ENCODE data around the gene CHMP4B.

Gene CHMP4B

DNA sequence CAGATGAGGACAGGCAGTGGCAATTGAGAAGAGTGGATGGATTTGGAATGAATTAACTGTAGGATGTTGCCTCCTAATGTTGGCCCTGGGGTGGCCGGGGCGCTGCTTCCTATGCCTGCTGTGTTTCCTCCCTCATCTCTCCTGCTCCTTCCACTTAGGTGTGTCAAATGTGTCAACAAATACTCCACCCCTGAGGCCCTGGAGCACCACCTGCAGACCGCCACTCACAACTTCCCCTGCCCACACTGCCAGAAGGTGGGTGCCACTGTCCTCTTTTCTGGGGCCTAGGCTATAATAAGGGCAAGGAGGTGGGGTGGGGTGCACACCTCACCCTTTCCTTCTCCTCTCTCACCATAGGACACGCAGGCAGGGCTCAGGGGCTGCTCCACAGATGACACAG is 30.0 kb upstream of the CHMP4B start:
- Histone ChIP-seq H3K4me2 (peak overlapping the region; percentile 65), H3K9ac (peak overlapping the region; percentile 43; the same call in 1 of the 2 replicates), H3K4me3 (IDR thresholded peaks at IDR 0.05; ENCODE audit: insufficient read depth, low read depth, low read length) (no peak overlapping the region), H3K79me2 (ENCODE audit: insufficient read depth, low read depth) (no peaks in the 10 kb centered on the region), H3K27ac (peak overlapping the region; percentile 94), H2AFZ (ENCODE audit: low read depth) (no peak overlapping the region), H3K4me1 (ENCODE audit: low read depth, poor library complexity, severe bottlenecking) (peaks cover 95% of the 10 kb centered on the region), H4K20me1 (ENCODE audit: insufficient read depth) (no peaks in the 10 kb centered on the region), H3K27me3 (ENCODE audit: insufficient read depth, low read depth) (no peaks in the 10 kb centered on the region), H3K36me3 (ENCODE audit: insufficient read depth) (no peaks in the 10 kb centered on the region)
- TF ChIP-seq, protein P1, sequence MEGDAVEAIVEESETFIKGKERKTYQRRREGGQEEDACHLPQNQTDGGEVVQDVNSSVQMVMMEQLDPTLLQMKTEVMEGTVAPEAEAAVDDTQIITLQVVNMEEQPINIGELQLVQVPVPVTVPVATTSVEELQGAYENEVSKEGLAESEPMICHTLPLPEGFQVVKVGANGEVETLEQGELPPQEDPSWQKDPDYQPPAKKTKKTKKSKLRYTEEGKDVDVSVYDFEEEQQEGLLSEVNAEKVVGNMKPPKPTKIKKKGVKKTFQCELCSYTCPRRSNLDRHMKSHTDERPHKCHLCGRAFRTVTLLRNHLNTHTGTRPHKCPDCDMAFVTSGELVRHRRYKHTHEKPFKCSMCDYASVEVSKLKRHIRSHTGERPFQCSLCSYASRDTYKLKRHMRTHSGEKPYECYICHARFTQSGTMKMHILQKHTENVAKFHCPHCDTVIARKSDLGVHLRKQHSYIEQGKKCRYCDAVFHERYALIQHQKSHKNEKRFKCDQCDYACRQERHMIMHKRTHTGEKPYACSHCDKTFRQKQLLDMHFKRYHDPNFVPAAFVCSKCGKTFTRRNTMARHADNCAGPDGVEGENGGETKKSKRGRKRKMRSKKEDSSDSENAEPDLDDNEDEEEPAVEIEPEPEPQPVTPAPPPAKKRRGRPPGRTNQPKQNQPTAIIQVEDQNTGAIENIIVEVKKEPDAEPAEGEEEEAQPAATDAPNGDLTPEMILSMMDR (conservative IDR thresholded peaks at IDR 0.05; ENCODE audit: low read depth, low read length) = no peak

DNA sequence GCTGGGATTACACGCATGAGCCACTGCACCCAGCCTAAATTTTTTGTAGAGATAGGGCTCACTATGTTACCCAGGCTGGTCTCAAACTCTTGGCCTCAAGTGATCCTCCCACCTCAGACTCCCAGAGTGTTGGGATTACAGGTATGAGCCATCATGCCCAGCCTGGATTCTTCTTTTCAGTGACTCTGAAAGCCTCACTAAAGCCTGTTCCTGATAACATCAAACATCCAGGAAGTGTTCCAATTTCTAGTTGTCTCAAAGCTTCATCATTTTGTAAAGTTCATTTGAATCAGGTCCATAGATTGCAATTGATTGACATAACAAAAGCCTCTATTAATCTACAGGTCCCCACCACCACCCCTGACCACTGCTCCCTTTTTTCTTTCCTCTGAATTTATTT is 29.2 kb upstream of the CHMP4B start:
- no peaks in the 10 kb centered on the region for H3K79me2 ChIP-seq (ENCODE audit: insufficient read depth, low read depth)
- no peaks in the 10 kb centered on the region for H4K20me1 ChIP-seq (ENCODE audit: insufficient read depth)
- peaks cover 95% of the 10 kb centered on the region for H3K4me1 ChIP-seq (ENCODE audit: low read depth, poor library complexity, severe bottlenecking)
- no peak overlapping the region for H2AFZ ChIP-seq (ENCODE audit: low read depth)
- no peak overlapping the region for H3K4me3 ChIP-seq (IDR thresholded peaks at IDR 0.05; ENCODE audit: insufficient read depth, low read depth, low read length)
- H3K4me2 ChIP-seq = peak overlapping the region; percentile 65; the same call in 1 of the 2 replicates
- no peaks in the 10 kb centered on the region for H3K27me3 ChIP-seq (ENCODE audit: insufficient read depth, low read depth)
- TF ChIP-seq, protein P1 (conservative IDR thresholded peaks at IDR 0.05; ENCODE audit: low read depth, low read length) = no peak
- peak overlapping the region; percentile 94 for H3K27ac ChIP-seq
- H3K36me3 ChIP-seq (ENCODE audit: insufficient read depth) = no peaks in the 10 kb centered on the region
- H3K9ac ChIP-seq = peak overlapping the region; percentile 43; the same call in 1 of the 2 replicates

DNA sequence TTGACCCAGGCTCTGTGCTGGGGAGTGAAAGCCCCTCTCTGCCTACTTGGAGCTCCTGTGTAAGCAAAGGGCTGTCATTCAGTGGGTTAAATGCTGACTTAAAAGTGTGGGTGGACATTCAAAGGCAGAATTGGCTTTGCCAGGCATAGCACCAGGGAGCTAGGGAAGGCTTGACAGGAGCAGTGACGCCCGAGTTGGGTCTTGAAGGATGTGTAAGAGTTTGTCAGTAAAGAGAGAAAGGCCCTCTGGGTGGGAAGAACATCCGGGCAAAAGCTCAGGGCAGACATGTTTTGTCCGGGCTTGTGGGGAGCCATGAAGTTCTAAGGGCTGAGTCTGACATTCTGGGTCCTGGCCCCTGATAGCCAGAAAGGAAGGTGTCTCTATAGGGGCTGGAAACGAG is 27.9 kb upstream of the CHMP4B start:
- Histone ChIP-seq H3K4me1 (ENCODE audit: low read depth, poor library complexity, severe bottlenecking) (peaks cover 95% of the 10 kb centered on the region), H2AFZ (ENCODE audit: low read depth) (no peak overlapping the region), H4K20me1 (ENCODE audit: insufficient read depth) (no peaks in the 10 kb centered on the region), H3K27ac (peak overlapping the region; percentile 94; the same call in 1 of the 2 replicates), H3K79me2 (ENCODE audit: insufficient read depth, low read depth) (no peaks in the 10 kb centered on the region), H3K27me3 (ENCODE audit: insufficient read depth, low read depth) (no peaks in the 10 kb centered on the region), H3K4me2 (no peak overlapping the region), H3K4me3 (IDR thresholded peaks at IDR 0.05; ENCODE audit: insufficient read depth, low read depth, low read length) (no peak overlapping the region), H3K9ac (no peak overlapping the region), H3K36me3 (ENCODE audit: insufficient read depth) (no peaks in the 10 kb centered on the region)
- TF ChIP-seq, protein P1 (conservative IDR thresholded peaks at IDR 0.05; ENCODE audit: low read depth, low read length) = no peak

DNA sequence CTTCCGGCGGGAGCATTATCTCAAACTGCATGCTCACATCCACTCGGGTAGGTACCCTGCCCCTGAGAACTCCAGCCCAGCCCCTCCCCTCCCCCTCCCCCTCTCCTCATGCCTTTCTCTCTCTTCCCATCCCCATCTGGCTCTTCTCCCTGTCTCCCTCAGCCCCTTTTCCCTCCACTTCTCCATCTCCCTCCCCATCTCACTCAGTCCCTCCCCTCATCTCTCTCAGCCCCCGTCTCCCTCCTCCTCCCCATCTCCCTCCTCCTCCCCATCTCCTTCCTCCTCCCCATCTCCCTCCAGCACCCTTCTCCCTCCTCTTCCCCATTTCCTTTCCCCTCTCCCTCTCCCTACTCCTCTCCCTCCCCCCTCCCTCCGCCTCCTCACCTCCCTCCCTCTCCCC is 27.3 kb upstream of the CHMP4B start:
- Histone ChIP-seq H3K79me2 (ENCODE audit: insufficient read depth, low read depth) (no peaks in the 10 kb centered on the region), H3K27ac (no peak overlapping the region), H3K9ac (no peak overlapping the region), H4K20me1 (ENCODE audit: insufficient read depth) (no peaks in the 10 kb centered on the region), H3K36me3 (ENCODE audit: insufficient read depth) (no peaks in the 10 kb centered on the region), H2AFZ (ENCODE audit: low read depth) (no peak overlapping the region), H3K4me1 (ENCODE audit: low read depth, poor library complexity, severe bottlenecking) (peaks cover 96% of the 10 kb centered on the region), H3K27me3 (ENCODE audit: insufficient read depth, low read depth) (no peaks in the 10 kb centered on the region), H3K4me2 (no peak overlapping the region), H3K4me3 (IDR thresholded peaks at IDR 0.05; ENCODE audit: insufficient read depth, low read depth, low read length) (no peak overlapping the region)
- TF ChIP-seq, protein P1 (conservative IDR thresholded peaks at IDR 0.05; ENCODE audit: low read depth, low read length) = no peak

Measured in KMS-11 (cell line).